Inflammatory macrophage (primary cell): ENCODE measurements around the gene CDCP1.
A peak's percentile ranks its signal among the peaks of the same experiment; 100 is the strongest.
"Not testable (repeated sequence)": the region's sequence is repeated elsewhere in the genome, so short reads cannot be mapped to it uniquely, and the experiment has no call there.

Experiments
- DNase-seq, 2 donors: peaks; one replicate each; pipeline ENCODE4 v3.0.0-alpha.2; 2020 to 2022

CDCP1 gene

GRCh38 chr3:45171283-45171682 lies 25.1 kb upstream of the CDCP1 start:
- DNase-seq = no peak

- DNase-seq = peak; percentile 42 to 50
Observed at GRCh38 chr3:45170096-45170495, 23.9 kb upstream of the CDCP1 start.

- DNase-seq = peak in 1 of 2 donors; percentile 37
Observed at GRCh38 chr3:45169125-45169904, 23.1 kb upstream of the CDCP1 start.

- DNase-seq = no peak
Observed at GRCh38 chr3:45168451-45168850, 22.3 kb upstream of the CDCP1 start.

- peak; percentile 93 to 96 for DNase-seq
Observed at GRCh38 chr3:45167011-45167911, 21.1 kb upstream of the CDCP1 start.

- DNase-seq = no peak
Observed at GRCh38 chr3:45166321-45166879, 20.2 kb upstream of the CDCP1 start.

- DNase-seq = peak in 1 of 2 donors; percentile 18
Observed at GRCh38 chr3:45165497-45166283, 19.5 kb upstream of the CDCP1 start.

- DNase-seq = peak in 1 of 2 donors; percentile 34
Observed at GRCh38 chr3:45164056-45164455, 17.9 kb upstream of the CDCP1 start.

- DNase-seq = peak; percentile 33 to 34
Observed at GRCh38 chr3:45163481-45163880, 17.3 kb upstream of the CDCP1 start.

GRCh38 chr3:45154641-45155147 lies 8.5 kb upstream of the CDCP1 start:
- no peak for DNase-seq

GRCh38 chr3:45153658-45154437 lies 7.7 kb upstream of the CDCP1 start:
- DNase-seq = no peak

- no peak for DNase-seq
Observed at GRCh38 chr3:45152307-45152706, 6.1 kb upstream of the CDCP1 start.

GRCh38 chr3:45151100-45151499 lies 4.9 kb upstream of the CDCP1 start:
- no peak for DNase-seq

- no peak for DNase-seq
Observed at GRCh38 chr3:45148921-45149320, 2.7 kb upstream of the CDCP1 start.

GRCh38 chr3:45145223-45145622 lies 955 bp downstream of the CDCP1 start:
- no peak for DNase-seq

- DNase-seq = peak; percentile 59 to 66
Observed at GRCh38 chr3:45143673-45144671, 2.2 kb downstream of the CDCP1 start.

GRCh38 chr3:45140770-45141155 lies 5.4 kb downstream of the CDCP1 start:
- DNase-seq = not testable (repeated sequence)

- peak; percentile 39 to 53 for DNase-seq
Observed at GRCh38 chr3:45140141-45140769, 5.9 kb downstream of the CDCP1 start.

- DNase-seq = no peak
Observed at GRCh38 chr3:45139372-45140140, 6.6 kb downstream of the CDCP1 start.
